ENCODE measurements around the gene SPOCD1.

GRCh38 chr1:31803610-31804009 lies 12.2 kb downstream of the SPOCD1 start:
- no peak for TF ChIP-seq CTCF (conservative IDR thresholded peaks at IDR 0.05)
- no peak for TF ChIP-seq EZH2 (IDR thresholded peaks at IDR 0.05; ENCODE audit: low read depth)
